Thoracic aorta (tissue), 2 donors: ENCODE data around the gene IGSF11. TPM values are rescaled to one million over a fixed set of nuclear protein-coding genes. Genes with fewer than 3 reads are reported as not detected.

ENCODE experiments used
- ATAC-seq: fragments of 150-250 bp; one replicate; pipeline ENCODE4 v1.8.0; 2017; ENCODE audit warnings: low read depth; ENCODE audit not compliant: insufficient number of reproducible peaks, low FRiP score
- DNase-seq: peaks from one replicate; pipeline ENCODE4 v3.0.0-alpha.2; 2020; ENCODE audit warnings: low spot score
- H3K27ac ChIP-seq, 2 donors: fragments of 200-600 bp; sonication (generic); 1 replicate in 1 of 2; 2 replicates in 1 of 2; pipeline ENCODE4 v1.5.1; 2016; ENCODE audit warnings: mild to moderate bottlenecking in 2 of 2, moderate library complexity in 2 of 2
- H3K27me3 ChIP-seq: fragments of 200-600 bp; sonication (generic); replicated peaks from 2 replicates; pipeline ENCODE4 v1.6.0; 2016; ENCODE audit warnings: mild to moderate bottlenecking; ENCODE audit not compliant: insufficient read depth
- H3K36me3 ChIP-seq: fragments of 200-600 bp; sonication (generic); one replicate; pipeline ENCODE4 v1.5.1; 2016
- H3K4me1 ChIP-seq, 2 donors: fragments of 200-600 bp; sonication (generic); 1 replicate in 1 of 2; 2 replicates in 1 of 2; pipeline versions ENCODE4 v1.5.1 to v1.6.0; 2016; ENCODE audit warnings: low read depth in 2 of 2, mild to moderate bottlenecking in 1 of 2; ENCODE audit not compliant: control insufficient read depth in 1 of 2
- H3K4me3 ChIP-seq: fragments of 200-600 bp; sonication (generic); 2 replicates; pipeline ENCODE4 v1.5.1; 2016; ENCODE audit warnings: mild to moderate bottlenecking
- H3K9me3 ChIP-seq: fragments of 200-600 bp; sonication (generic); 2 replicates; pipeline ENCODE4 v1.5.1; 2016
- total RNA-seq, 2 donors: library from RNA; depleted of rRNA; stranded (reverse); fragments of >200 nt; gene quantifications; one replicate each; pipeline versions ENCODE4 v1.1.0 to v1.2.3, GENCODE V29; 2016
- TF ChIP-seq, protein P1 (sequence below): fragments of 200-600 bp; sonication (generic); IDR thresholded peaks from one replicate; pipeline ENCODE4 v1.5.1; 2019; ENCODE audit warnings: antibody characterized with exemption

Gene IGSF11
- total RNA-seq, 2 donors from 2014 or later: 0.71 TPM; not detected in 1

DNA sequence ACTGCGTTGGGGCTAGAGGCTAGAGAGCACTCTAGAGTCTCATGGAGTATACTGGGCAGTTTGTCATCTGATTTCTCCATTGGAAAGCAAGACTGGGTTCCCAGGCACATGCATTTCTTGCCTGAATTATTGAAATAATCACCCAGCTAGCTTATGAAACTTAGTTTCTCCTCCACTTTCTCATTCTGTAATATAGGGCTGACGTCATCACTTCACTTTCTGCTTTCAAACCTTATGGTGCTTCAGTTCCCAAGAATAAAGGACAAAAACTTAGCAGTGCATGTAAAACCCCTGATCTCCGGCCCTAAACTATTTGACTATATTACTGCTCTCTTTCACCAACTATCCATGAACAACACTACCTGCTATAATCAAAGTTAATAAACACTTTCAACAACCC lies 147.9 kb downstream of the IGSF11 start:
- no peak for DNase-seq
- TF ChIP-seq, protein P1, sequence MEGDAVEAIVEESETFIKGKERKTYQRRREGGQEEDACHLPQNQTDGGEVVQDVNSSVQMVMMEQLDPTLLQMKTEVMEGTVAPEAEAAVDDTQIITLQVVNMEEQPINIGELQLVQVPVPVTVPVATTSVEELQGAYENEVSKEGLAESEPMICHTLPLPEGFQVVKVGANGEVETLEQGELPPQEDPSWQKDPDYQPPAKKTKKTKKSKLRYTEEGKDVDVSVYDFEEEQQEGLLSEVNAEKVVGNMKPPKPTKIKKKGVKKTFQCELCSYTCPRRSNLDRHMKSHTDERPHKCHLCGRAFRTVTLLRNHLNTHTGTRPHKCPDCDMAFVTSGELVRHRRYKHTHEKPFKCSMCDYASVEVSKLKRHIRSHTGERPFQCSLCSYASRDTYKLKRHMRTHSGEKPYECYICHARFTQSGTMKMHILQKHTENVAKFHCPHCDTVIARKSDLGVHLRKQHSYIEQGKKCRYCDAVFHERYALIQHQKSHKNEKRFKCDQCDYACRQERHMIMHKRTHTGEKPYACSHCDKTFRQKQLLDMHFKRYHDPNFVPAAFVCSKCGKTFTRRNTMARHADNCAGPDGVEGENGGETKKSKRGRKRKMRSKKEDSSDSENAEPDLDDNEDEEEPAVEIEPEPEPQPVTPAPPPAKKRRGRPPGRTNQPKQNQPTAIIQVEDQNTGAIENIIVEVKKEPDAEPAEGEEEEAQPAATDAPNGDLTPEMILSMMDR: no peak
- no peaks in the 10 kb centered on the region for H3K9me3 ChIP-seq
- no peaks in the 10 kb centered on the region for H3K27me3 ChIP-seq
- no peak overlapping the region for H3K27ac ChIP-seq
- no peak overlapping the region for H3K4me3 ChIP-seq
- H3K36me3 ChIP-seq: no peaks in the 10 kb centered on the region
- no peaks in the 10 kb centered on the region for H3K4me1 ChIP-seq
- no peak for ATAC-seq

DNA sequence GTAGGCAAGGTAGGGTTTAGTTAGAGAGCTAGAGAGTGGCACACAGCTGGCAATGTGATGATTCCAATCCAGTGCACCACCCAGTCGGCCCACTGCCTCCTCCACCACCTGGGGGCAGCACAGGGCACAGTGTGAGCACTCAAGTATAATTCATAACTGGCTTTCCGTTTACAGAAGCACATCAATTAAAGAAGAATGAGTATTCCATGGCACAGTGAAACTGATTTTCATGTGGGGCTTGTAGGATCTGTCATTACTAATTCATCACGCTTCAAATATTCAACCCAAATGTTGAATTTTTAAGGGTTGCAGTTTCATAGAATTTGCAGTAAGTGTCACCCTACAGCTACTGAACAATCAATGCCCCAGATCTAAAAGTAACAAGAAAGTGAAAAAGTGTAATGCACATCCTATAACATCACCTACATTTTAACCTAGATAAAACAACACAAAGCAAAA lies 149.9 kb downstream of the IGSF11 start:
- TF ChIP-seq, protein P1: peak; percentile 79

DNA sequence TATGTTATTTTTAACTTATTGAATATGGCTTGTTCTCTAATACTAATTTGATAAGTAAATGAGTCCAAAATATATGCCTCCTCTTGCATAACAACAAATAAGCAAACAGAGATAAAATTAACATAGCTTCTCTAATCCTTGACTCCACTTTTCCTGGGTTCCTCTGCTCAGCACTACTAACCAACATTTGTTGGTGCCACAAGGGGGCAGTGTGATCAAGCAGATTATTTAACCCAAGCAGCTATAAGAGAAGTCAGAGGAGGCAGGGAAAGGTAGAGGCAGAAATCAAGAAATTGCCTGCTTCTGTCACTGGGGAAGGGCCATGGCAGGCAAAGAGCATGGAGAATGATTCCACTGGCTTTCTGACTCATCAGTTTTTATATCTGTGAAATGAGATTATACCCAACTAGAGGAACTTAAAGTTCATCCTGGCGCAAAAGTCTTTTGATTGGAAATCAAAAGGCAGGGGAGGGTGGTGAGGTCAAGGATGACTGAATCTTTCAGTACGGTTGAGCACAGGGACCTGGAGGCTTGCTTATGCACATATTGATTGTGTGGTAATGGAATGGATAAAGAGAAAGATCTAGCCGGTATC lies 152.2 kb downstream of the IGSF11 start:
- DNase-seq: no peak
- no peaks in the 10 kb centered on the region for H3K27me3 ChIP-seq
- H3K36me3 ChIP-seq: no peaks in the 10 kb centered on the region
- no peak overlapping the region for H3K4me3 ChIP-seq
- TF ChIP-seq, protein P1: peak; percentile 66
- no peak for ATAC-seq
- no peaks in the 10 kb centered on the region for H3K4me1 ChIP-seq
- no peaks in the 10 kb centered on the region for H3K9me3 ChIP-seq
- no peak overlapping the region for H3K27ac ChIP-seq

More for the DNA sequence above, 149.9 kb downstream of the IGSF11 start:
- Histone ChIP-seq H3K4me1 (no peaks in the 10 kb centered on the region), H3K27ac (no peak overlapping the region), H3K9me3 (no peaks in the 10 kb centered on the region), H3K27me3 (no peaks in the 10 kb centered on the region), H3K4me3 (no peak overlapping the region), H3K36me3 (no peaks in the 10 kb centered on the region)
- peak; percentile 9 for DNase-seq
- no peak for ATAC-seq

DNA sequence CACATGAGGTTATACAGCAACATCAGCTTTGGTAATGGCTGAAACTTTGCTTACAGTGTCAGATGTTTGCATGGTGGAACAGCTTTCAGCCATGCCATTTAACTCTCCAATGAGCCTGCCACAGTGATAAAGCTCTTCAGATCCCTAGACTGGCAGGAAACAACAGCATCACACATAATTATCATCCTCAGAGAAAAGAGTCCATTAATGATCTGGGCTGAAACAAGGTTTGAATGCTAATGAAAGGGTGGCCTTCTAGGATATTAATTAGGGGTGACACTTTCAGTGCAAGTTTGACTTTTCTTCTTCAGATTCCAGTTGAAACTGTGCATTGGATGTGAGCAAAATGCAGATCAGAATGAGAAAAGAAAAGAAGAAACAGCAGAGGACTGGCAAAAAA lies 166.6 kb downstream of the IGSF11 start:
- Histone ChIP-seq H3K4me1 (no peaks in the 10 kb centered on the region), H3K27me3 (no peaks in the 10 kb centered on the region), H3K4me3 (no peak overlapping the region), H3K27ac (no peak overlapping the region), H3K36me3 (no peaks in the 10 kb centered on the region), H3K9me3 (no peaks in the 10 kb centered on the region)
- no peak for DNase-seq
- no peak for ATAC-seq
- TF ChIP-seq, protein P1: no peak

DNA sequence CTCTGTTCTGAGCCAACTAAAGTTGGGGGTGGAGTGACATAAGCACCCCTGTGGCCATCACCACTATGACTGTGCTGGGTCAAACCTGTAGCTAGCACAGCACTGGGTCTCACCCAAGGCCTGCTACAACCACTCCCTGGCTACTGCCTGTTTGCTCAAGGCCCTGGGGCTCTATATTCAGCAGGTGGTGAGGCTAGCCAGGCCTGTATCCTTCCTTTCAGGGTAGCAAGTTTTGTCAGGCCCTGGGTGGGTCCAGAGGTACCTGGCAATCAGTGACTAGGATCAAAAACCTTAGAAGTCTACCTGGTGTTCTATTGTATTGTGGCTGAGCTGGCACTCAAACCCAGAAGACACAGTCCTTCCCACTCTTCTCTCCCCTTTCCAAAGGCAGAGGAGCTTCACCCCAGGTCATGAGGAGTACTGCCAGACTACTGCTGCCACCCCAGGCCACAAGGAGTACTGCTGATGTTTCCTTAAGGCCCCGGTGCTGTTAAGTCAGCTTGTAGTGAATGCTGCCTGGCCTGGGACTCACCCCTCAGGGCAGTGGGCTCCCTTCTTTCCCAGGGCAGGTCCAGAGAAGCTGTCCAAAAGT lies 170.8 kb downstream of the IGSF11 start:
- no peak for DNase-seq
- no peaks in the 10 kb centered on the region for H3K27me3 ChIP-seq
- no peak overlapping the region for H3K4me3 ChIP-seq
- TF ChIP-seq, protein P1: no peak
- H3K27ac ChIP-seq: no peak overlapping the region
- H3K9me3 ChIP-seq: no peaks in the 10 kb centered on the region
- no peaks in the 10 kb centered on the region for H3K4me1 ChIP-seq
- ATAC-seq: no peak
- no peaks in the 10 kb centered on the region for H3K36me3 ChIP-seq
